Neutrophil (primary cell): ENCODE measurements around the gene HEY2.
A peak's percentile ranks its signal among the peaks of the same experiment; 100 is the strongest.

Source experiments
- H3K27ac ChIP-seq: fragments of 200-600 bp; sonication (generic); 2 replicates; pipeline ENCODE4 v1.5.1; 2016; ENCODE audit warnings: mild to moderate bottlenecking, moderate library complexity
- H3K27me3 ChIP-seq: fragments of 200-600 bp; sonication (generic); 2 replicates; pipeline ENCODE4 v1.6.0; 2016; ENCODE audit warnings: mild to moderate bottlenecking
- H3K36me3 ChIP-seq: fragments of 200-600 bp; sonication (generic); 2 replicates; pipeline ENCODE4 v1.5.1; 2017
- H3K4me1 ChIP-seq, 2 experiments: fragments of 200-600 bp in 1 of 2; sonication (generic) in 1 of 2; 1 replicate in 1 of 2; 2 replicates in 1 of 2; pipeline versions ENCODE4 v1.5.1 to v1.6.1; 2013 to 2016; ENCODE audit warnings: low read depth in 1 of 2, low read length in 1 of 2, mild to moderate bottlenecking in 1 of 2, moderate library complexity in 1 of 2; ENCODE audit not compliant: control insufficient read depth in 1 of 2, insufficient read depth in 1 of 2
- H3K4me3 ChIP-seq, 2 experiments: fragments of 200-600 bp in 1 of 2; sonication (generic) in 1 of 2; 1 replicate in 1 of 2; 2 replicates in 1 of 2; pipeline ENCODE4 v1.5.1; 2013 to 2016; ENCODE audit warnings: low read depth in 1 of 2, low read length in 1 of 2, mild to moderate bottlenecking in 1 of 2, moderate library complexity in 1 of 2
- H3K9me3 ChIP-seq: fragments of 200-600 bp; sonication (generic); 2 replicates; pipeline ENCODE4 v1.5.1; 2016
- TF ChIP-seq, protein P1 (sequence below): fragments of 200-600 bp; sonication (generic); IDR thresholded peaks from 2 replicates; pipeline ENCODE4 v1.5.1; 2016; ENCODE audit warnings: antibody characterized with exemption

The HEY2 gene

DNA sequence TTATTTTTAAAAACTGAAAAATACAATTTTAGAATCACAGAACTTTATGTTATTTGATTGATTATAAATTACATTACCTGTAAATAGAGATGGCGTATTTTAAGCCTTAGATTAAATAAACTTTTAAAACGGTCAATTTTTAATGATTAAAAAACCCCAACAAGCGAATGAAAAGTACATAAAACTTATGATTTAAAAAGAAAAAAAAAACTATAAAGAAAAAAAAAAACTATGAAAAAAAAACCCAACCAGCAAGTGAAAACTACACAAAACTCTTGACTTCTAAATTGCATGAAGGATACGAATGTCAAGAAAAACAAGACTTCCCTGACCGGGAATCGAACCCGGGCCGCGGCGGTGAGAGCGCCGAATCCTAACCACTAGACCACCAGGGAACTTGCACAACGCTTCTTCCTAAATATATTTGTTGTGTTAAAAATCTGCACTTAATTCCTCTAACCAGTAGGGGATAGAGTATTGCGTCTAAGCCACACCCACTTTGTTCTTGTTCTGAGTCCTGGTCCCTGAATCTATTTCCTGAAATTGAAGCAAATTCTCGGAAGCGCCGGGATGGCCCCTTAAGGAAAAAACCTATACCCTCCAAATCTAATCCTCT is 30.6 kb downstream of the HEY2 start:
- TF ChIP-seq, protein P1, sequence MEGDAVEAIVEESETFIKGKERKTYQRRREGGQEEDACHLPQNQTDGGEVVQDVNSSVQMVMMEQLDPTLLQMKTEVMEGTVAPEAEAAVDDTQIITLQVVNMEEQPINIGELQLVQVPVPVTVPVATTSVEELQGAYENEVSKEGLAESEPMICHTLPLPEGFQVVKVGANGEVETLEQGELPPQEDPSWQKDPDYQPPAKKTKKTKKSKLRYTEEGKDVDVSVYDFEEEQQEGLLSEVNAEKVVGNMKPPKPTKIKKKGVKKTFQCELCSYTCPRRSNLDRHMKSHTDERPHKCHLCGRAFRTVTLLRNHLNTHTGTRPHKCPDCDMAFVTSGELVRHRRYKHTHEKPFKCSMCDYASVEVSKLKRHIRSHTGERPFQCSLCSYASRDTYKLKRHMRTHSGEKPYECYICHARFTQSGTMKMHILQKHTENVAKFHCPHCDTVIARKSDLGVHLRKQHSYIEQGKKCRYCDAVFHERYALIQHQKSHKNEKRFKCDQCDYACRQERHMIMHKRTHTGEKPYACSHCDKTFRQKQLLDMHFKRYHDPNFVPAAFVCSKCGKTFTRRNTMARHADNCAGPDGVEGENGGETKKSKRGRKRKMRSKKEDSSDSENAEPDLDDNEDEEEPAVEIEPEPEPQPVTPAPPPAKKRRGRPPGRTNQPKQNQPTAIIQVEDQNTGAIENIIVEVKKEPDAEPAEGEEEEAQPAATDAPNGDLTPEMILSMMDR, result peak; percentile 62
- peak overlapping the region; percentile 58 to 68 for H3K4me3 ChIP-seq
- no peaks in the 10 kb centered on the region for H3K9me3 ChIP-seq
- H3K27ac ChIP-seq, result peak overlapping the region; percentile 86
- H3K36me3 ChIP-seq, result no peaks in the 10 kb centered on the region
- peaks cover 7% of the 10 kb centered on the region for H3K27me3 ChIP-seq
- peaks cover 21 to 29% of the 10 kb centered on the region in 2 experiments for H3K4me1 ChIP-seq

DNA sequence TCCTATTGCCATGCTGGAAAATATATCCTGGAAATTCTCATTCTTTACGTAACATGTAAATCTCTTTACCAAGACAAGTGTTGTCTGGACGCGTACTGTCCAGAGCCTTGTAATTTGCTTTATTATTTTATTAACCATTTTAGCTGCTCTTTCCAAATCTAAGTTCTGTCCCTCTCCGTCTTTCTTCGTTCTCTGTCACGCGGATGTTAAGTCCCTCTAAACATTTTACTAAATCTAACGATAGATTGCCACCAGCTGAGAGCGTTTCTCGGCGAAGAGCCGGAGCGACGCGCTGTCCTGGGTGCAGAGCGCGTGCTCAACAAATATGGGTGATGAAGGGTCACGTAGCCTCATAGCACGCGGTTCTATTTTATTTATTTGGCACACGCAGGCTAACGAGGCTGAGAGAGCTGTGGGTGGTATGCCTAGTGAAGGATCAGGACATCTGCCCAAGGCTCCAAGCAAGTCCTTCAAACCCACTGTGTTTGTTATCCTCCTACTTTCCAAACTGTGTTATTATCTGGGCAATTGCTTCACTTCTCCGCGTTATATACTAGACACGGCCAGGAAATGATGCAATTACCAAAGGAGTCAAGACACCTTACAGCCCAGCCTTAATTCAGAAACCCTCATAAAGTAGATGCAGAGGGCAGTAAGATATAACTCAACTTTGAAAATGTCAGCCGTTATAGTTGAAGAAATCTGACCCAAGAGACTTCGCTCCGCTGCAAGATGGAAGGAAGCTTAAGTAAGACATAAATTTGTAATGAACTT is 31.3 kb downstream of the HEY2 start:
- no peaks in the 10 kb centered on the region for H3K36me3 ChIP-seq
- H3K4me3 ChIP-seq, result peak overlapping the region; percentile 58 to 68
- no peaks in the 10 kb centered on the region for H3K27me3 ChIP-seq
- H3K27ac ChIP-seq, result peak overlapping the region; percentile 86
- H3K9me3 ChIP-seq, result no peaks in the 10 kb centered on the region
- TF ChIP-seq, protein P1, result no peak
- H3K4me1 ChIP-seq, result peaks cover 21 to 29% of the 10 kb centered on the region in 2 experiments

DNA sequence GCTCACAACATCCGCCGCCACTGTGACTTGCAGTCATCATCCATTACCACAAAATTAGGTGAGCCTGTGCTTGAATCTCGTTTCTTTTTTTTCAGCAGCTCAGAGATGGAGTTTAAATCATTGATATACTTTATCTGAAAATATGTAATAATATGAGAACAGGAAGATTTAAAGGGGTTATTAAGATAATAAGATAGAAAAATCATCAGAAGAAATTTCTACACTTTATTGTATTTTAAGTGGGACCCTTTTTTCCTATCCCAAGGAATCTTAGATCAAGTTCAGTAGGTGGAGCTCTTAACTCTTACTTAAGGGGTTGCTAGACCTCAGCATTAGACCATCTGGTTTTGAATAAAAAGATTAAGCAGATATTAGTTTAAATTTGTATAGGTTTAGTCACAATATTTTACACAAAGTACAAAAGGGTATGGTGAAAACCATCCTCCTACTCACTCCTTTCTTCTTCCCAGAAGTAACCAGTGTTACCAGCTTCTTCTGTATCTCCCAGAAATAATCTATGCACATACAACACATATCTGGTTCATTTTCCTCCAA is 32.0 kb downstream of the HEY2 start:
- TF ChIP-seq, protein P1, result no peak
- Histone ChIP-seq H3K9me3 (no peaks in the 10 kb centered on the region), H3K4me1 (peaks cover 21 to 29% of the 10 kb centered on the region in 2 experiments), H3K27me3 (no peaks in the 10 kb centered on the region), H3K4me3 (peak overlapping the region; percentile 58 to 68), H3K36me3 (no peaks in the 10 kb centered on the region), H3K27ac (peak overlapping the region; percentile 86)

DNA sequence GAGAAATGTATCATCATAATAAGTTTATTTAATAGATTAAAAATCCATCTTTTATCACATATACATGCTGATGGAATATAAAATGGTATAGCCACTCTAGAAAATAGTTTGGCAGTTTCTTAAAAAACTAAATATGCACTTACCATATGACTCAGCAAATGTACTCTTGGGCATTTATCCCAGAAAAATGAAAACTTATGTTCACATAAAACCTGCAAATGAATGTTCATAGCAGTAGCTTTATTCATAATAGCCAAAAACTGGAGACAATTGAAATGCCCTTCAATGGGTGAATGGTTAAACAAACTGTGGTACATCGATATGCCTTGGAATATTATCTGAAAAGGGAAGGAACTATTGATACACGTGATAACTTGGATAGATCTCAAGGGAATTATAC is 34.9 kb downstream of the HEY2 start:
- H3K9me3 ChIP-seq, result no peaks in the 10 kb centered on the region
- no peak overlapping the region for H3K4me3 ChIP-seq
- peaks cover 27 to 34% of the 10 kb centered on the region in 2 experiments for H3K4me1 ChIP-seq
- H3K27me3 ChIP-seq, result no peaks in the 10 kb centered on the region
- H3K27ac ChIP-seq, result no peak overlapping the region
- H3K36me3 ChIP-seq, result no peaks in the 10 kb centered on the region
- TF ChIP-seq, protein P1, result no peak

DNA sequence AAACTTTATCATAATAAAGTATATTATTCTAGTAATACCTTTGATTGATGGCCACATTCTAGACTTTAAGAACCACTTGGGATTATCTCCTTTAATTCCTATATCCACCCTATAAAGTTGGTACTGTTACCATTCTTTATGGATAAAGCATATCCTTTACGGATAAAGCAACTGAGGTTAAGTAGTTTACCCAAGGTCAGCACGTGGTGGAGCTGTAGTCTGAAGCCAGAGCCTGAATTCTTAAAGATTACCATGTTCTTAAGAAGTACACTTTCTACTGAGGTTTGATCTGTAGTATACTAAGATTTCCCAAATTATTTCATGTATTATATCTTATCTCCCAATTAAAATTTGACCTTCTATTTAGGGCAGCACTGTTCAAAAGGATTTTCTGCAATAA is 38.4 kb downstream of the HEY2 start:
- no peaks in the 10 kb centered on the region for H3K9me3 ChIP-seq
- H3K4me3 ChIP-seq, result no peak overlapping the region
- no peaks in the 10 kb centered on the region for H3K36me3 ChIP-seq
- TF ChIP-seq, protein P1, result no peak
- peaks cover 33 to 34% of the 10 kb centered on the region in 2 experiments for H3K4me1 ChIP-seq
- H3K27me3 ChIP-seq, result no peaks in the 10 kb centered on the region
- H3K27ac ChIP-seq, result no peak overlapping the region
